GM12891 (cell line): ENCODE measurements around the gene RAP1B.
A peak's percentile ranks its signal among the peaks of the same experiment; 100 is the strongest.

ENCODE experiments used
- DNase-seq: peaks from one replicate; pipeline ENCODE4 v3.0.0; 2011; ENCODE audit warnings: low spot score; ENCODE audit not compliant: insufficient read length
- FAIRE-seq: peaks from 2 replicates; lab custom pipeline; 2011; peaks lifted over from hg19 to GRCh38; lab: Jason Lieb, UNC
- PAX5 ChIP-seq: IDR thresholded peaks from 2 replicates; pipeline ENCODE4 v1.6.1; 2011; ENCODE audit warnings: low read length, moderate library complexity, mild to moderate bottlenecking; ENCODE audit not compliant: insufficient read depth, severe bottlenecking
- POLR2A ChIP-seq: IDR thresholded peaks from 2 replicates; pipeline ENCODE4 v1.6.1; 2011; ENCODE audit warnings: low read depth, low read length, control low read depth
- POLR2AphosphoS5 ChIP-seq: IDR thresholded peaks from 2 replicates; pipeline ENCODE4 v1.6.1; 2011; ENCODE audit warnings: low read depth, low read length, control low read depth
- POU2F2 ChIP-seq: IDR thresholded peaks from 2 replicates; pipeline ENCODE4 v1.6.1; 2011; ENCODE audit warnings: low read depth, mild to moderate bottlenecking, control low read depth, low read length, moderate library complexity
- SPI1 ChIP-seq: IDR thresholded peaks from 2 replicates; pipeline ENCODE4 v1.6.1; 2011; ENCODE audit warnings: low read depth, low read length, control low read depth
- TAF1 ChIP-seq: IDR thresholded peaks from 2 replicates; pipeline ENCODE4 v1.6.1; 2011; ENCODE audit warnings: low read depth, low read length, control low read depth

RAP1B gene

GRCh38 chr12:68579254-68579653, 31.4 kb upstream of the RAP1B start:
- FAIRE-seq = no peak
- no peak for DNase-seq

DNA sequence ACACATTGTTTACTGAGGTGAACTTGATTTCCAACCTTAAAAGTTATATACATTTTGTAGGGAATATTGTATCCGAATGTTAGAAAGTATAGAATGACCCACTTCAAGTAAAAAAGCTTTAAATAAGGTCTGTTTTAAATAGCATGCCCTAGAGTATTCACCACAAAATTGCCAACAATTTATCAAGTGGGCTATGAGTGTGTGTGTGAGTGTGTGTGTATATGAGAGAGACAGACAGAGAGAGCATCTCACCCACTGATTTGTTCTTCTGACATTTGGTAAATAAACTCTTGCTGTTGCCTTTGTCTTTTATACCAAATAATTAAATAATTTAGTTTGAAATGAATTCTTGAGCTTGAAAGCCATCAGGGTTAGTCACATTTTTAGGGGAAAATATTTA, 29.8 kb upstream of the RAP1B start:
- no peak for DNase-seq
- no peak for FAIRE-seq
- TF ChIP-seq POLR2AphosphoS5 (no peak), TAF1 (no peak), POU2F2 (no peak)

More at GRCh38 chr12:68579254-68579653, 31.4 kb upstream of the RAP1B start:
- TF ChIP-seq POLR2AphosphoS5 (no peak), TAF1 (no peak), POU2F2 (no peak), PAX5 (no peak), POLR2A (no peak), SPI1 (no peak)

GRCh38 chr12:68581926-68582325, 28.8 kb upstream of the RAP1B start:
- no peak for FAIRE-seq
- TF ChIP-seq POLR2A (no peak), SPI1 (no peak), POLR2AphosphoS5 (no peak), POU2F2 (no peak), TAF1 (no peak), PAX5 (no peak)
- no peak for DNase-seq

- DNase-seq (no peak), FAIRE-seq (no peak)
- no peak for TF ChIP-seq PAX5
- TF ChIP-seq POLR2AphosphoS5 = no peak
- no peak for TF ChIP-seq TAF1
- TF ChIP-seq POU2F2 = no peak
These were observed 24.7 kb upstream of the RAP1B start for GRCh38 chr12:68585966-68586365.

DNA sequence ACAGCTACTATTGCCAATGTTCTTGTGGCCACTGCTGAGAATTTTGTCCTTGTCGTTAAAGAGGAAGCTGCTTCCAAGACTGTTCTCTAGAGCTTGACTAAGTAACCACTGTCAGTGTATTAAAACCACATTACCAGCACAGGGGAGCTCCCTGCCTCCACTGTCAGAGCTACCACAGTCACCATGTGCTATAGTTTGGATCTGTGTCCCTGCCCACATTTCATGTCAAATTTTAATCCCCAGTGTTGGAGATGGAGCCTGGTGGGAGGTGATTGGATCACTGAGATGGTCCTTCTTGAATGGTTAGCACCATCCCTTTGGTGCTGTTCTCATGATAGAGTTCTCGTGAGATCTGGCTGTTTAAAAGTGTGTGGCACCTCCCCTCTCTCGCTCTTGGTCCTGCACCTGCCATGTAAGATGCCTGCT, 23.2 kb upstream of the RAP1B start:
- TF ChIP-seq SPI1 (peak; percentile 55), POLR2A (no peak)
- peak; percentile 34 for DNase-seq
- FAIRE-seq = no peak

GRCh38 chr12:68589194-68589593, 21.5 kb upstream of the RAP1B start:
- TF ChIP-seq SPI1 (no peak), POLR2AphosphoS5 (no peak), POU2F2 (no peak), POLR2A (no peak), PAX5 (no peak), TAF1 (no peak)
- no peak for FAIRE-seq
- DNase-seq = no peak

DNA sequence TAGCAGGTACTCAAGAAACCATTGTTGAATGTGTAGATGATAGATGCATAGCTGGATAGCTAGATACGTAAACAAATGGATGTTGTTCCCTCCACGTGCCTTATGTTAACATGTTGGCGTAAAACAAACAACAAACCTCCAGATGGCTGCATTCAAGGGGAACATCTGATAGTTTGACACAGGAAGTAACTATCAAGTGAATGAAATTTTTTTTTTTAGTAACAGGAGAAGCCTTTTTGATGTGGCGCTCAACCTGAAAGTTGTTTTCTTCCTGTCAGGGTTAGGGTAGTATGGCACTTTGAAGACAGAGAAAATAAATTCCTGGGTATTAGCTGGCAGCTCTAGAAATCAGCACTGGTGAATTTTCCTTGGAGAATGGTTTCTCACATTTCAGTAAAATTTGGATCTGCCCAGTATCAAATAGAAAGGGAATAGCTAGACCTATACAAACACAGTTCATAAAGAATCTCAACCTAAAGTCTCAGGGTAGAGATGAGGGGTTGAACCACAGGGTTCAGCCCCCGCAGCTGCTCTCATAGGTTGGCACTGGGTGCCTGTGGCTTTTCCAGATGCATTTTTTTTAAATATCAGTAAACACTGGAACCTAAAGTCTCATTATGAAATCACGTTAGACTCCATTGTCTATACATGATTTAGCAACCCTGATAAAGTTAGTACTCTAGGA, 18.8 kb upstream of the RAP1B start:
- peak; percentile 76 for FAIRE-seq
- DNase-seq = no peak
- no peak for TF ChIP-seq POLR2A
- no peak for TF ChIP-seq POU2F2
- no peak for TF ChIP-seq TAF1
- TF ChIP-seq SPI1 = no peak
- no peak for TF ChIP-seq PAX5
- no peak for TF ChIP-seq POLR2AphosphoS5

GRCh38 chr12:68595241-68595640, 15.5 kb upstream of the RAP1B start:
- DNase-seq (no peak), FAIRE-seq (peak; percentile 31)
- TF ChIP-seq PAX5 (no peak), POLR2A (no peak)

DNA sequence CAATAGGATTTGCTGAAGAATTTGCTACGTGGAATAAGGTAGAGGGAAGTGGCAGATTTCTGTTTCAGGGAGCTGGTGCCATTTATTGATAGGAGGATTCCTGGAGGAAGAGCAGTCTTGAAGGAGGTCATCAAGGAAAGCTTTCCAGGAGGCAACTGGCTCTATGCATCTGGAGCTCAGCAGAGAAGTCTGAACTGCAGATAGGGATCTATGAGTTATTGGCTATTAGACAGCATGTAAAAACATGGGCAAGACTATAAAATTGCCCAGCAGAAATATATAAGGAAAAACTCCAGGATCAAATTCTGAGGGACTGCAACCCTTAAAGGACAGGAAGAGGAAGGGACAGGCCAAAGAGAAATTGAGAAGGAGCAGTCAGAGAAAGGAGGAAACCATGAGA, 8.9 kb upstream of the RAP1B start:
- no peak for FAIRE-seq
- TF ChIP-seq POLR2AphosphoS5 (no peak), POU2F2 (no peak), PAX5 (no peak), POLR2A (no peak), SPI1 (no peak), TAF1 (no peak)
- DNase-seq = no peak

- no peak for DNase-seq
- no peak for FAIRE-seq
- TF ChIP-seq TAF1 (no peak), POU2F2 (no peak), POLR2AphosphoS5 (no peak), SPI1 (no peak)
These were observed 8.0 kb upstream of the RAP1B start for GRCh38 chr12:68602720-68603119.

DNA sequence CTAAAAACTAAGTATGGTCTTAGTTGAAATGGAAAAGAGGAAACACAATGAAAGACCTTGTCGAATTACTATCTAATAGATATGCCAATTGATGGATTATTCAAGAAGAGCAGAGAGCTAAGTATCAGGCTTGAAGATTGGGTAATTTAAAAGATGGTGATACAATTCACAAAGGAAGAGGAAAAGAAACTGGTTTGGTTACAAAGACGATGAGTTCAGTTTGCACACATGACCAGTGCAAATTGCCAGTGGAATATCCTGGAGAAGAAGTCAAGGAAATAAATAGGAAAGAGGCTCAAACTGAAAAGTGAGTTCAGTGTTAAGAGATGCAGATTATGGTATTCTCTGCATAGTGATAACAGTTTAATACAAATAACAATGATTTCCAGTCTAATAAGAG, 2.5 kb upstream of the RAP1B start:
- TF ChIP-seq PAX5 = no peak
- TF ChIP-seq TAF1 = no peak
- TF ChIP-seq SPI1 = no peak
- TF ChIP-seq POLR2AphosphoS5 = no peak
- no peak for TF ChIP-seq POU2F2
- no peak for TF ChIP-seq POLR2A
- DNase-seq (no peak), FAIRE-seq (no peak)
